C1 segment of cervical spinal cord (tissue), 14 donors: ENCODE results near the gene PARP8.
"Not testable (repeated sequence)": the region's sequence is repeated elsewhere in the genome, so short reads cannot be mapped to it uniquely, and the experiment has no call there.

ENCODE experiments used
- DNase-seq, 14 donors: peaks; one replicate each; lab custom pipeline; 2025; lab: John Stamatoyannopoulos, UW

The PARP8 gene

DNA sequence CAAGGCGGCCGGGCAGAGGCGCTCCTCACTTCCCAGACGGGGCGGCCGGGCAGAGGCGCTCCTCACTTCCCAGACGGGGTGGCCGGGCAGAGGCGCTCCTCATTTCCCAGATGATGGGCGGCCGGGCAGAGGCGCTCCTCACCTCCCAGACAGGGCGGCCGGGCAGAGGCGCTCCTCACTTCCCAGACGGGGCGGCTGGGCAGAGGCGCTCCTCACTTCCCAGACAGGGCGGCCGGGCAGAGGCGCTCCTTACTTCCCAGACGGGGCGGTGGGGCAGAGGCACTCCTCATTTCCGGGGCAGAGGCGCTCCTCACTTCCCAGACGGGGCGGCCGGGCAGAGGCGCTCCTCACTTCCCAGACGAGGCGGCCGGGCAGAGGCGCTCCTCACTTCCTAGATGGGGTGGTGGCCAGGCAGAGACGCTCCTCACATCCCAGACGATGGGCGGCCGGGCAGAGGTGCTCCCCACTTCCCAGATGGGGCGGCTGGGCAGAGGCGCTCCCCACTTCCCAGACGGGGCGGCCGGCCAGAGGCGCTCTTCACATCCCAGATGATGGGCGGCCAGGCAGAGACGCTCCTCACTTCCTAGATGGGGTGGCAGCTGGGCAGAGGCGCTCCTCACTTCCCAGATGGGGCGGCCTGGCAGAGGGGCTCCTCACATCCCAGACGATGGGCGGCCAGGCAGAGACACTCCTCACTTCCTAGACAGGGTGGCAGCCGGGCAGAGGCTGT lies 108.2 kb downstream of the PARP8 start:
- DNase-seq, result not testable (repeated sequence)

GRCh38 chr5:50786073-50786472 lies 119.6 kb downstream of the PARP8 start:
- DNase-seq, result no peak

DNA sequence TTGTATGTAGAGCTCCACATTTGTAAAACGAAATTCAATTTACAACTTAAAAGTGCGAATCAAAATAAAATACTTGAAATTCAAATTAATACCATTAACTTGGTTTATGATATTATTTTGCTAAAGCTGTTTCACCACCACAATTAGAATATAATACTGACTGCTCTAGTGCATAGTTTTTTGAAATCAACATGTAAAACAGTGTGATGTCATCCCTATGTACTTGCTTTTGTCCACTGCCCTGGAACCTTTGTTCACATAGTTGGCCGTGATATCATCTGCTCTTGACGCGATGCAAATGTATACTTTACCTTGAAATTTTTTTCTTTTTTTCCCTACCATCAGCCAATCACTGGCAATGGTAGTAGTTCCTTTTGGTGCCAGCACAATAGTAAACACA lies 125.4 kb downstream of the PARP8 start:
- no peak for DNase-seq

DNA sequence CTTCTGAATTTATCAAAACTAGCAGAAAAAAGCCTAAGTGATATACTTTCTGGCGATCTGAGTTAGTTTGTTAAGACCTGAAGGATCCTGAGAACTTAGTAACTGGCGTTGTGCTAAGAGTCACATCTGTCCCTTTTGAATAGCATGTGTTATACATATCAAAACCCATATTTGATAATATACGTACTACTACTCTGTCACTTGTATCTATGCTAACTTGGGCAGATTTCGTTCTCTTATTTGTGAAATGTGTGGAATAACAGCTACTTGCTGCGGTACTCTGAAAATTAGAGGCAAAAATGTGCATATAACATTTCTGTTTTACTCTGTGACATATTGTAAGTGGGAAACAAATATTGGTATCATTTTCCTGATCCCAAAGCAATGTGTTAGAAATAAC lies 126.4 kb downstream of the PARP8 start:
- DNase-seq, result no peak

GRCh38 chr5:50794812-50795211 lies 128.4 kb downstream of the PARP8 start:
- DNase-seq, result no peak

- no peak for DNase-seq
These were observed 131.6 kb downstream of the PARP8 start for GRCh38 chr5:50798002-50798401.

GRCh38 chr5:50799596-50799995 lies 133.2 kb downstream of the PARP8 start:
- DNase-seq, result no peak

GRCh38 chr5:50800410-50800809 lies 134.0 kb downstream of the PARP8 start:
- no peak for DNase-seq

GRCh38 chr5:50807661-50808060 lies 141.2 kb downstream of the PARP8 start:
- DNase-seq, result no peak

GRCh38 chr5:50808406-50808805 lies 142.0 kb downstream of the PARP8 start:
- no peak for DNase-seq

- DNase-seq, result not testable (repeated sequence)
These were observed 145.3 kb downstream of the PARP8 start for GRCh38 chr5:50811746-50812145.

GRCh38 chr5:50813691-50814090 lies 147.3 kb downstream of the PARP8 start:
- no peak for DNase-seq

- DNase-seq, result no peak
These were observed 148.1 kb downstream of the PARP8 start for GRCh38 chr5:50814556-50814955.

DNA sequence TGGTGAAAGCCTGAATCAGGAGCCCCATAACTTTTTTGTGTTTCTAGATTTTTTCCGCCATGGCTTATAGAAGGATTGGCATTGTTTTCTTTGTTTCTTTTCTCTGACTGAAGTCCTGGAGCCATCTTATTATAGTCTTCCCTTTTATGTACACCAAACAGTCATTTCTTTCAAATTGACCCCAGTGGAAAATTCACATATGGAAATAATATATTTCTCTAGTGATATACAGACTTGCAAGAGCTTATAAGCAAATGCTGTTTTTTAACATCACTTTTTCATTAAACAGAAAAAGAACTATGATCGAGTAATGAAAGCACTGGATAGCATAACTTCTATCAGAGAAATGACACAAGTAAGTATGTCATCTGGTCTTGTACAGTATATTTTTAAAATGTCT lies 155.6 kb downstream of the PARP8 start:
- no peak for DNase-seq

DNA sequence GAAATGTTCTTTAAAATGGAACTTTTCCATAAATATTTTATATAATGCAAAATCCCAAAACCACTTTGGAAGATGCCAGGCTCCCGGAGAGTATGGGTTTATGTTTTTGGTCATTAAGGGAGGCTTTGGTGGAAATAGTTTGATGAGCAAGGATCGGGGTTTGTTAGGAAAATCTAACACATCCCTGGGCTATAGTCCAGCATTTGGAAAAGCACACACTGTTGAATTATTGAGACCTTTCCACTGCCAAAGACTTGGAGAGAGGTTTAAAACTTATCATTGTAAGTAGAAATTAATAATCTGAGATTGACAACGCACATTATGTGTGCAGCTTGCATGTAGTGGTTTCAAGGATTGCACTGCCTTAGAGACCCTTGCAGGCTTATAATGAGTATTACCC lies 156.3 kb downstream of the PARP8 start:
- DNase-seq, result no peak

- no peak for DNase-seq
These were observed 157.1 kb downstream of the PARP8 start for GRCh38 chr5:50823568-50823967.

GRCh38 chr5:50824109-50824508 lies 157.7 kb downstream of the PARP8 start:
- DNase-seq, result no peak

GRCh38 chr5:50827516-50828247 lies 161.2 kb downstream of the PARP8 start:
- DNase-seq, result no peak

GRCh38 chr5:50829023-50829422 lies 162.6 kb downstream of the PARP8 start:
- DNase-seq, result no peak

GRCh38 chr5:50832657-50833284 lies 166.3 kb downstream of the PARP8 start:
- DNase-seq, result no peak

DNA sequence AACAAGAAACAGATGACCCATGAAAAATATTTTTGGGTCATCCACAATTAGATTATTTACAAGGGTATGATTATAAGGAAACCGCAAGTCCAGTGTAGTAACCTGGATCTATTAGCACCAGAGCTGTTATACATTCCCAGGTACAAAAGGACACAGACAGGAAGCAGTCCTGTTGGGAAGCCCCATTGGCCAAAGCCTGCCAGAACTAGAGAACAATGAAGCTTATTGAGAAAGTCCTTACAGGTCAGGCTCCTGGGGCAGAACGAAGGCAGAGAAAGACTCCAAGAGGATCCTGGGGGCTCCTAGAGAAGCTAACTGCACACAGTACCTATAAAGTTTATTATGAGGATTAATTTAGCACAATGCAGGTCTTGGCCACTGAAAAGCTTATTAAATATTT lies 169.9 kb downstream of the PARP8 start:
- DNase-seq, result no peak

- DNase-seq, result no peak
These were observed 173.0 kb downstream of the PARP8 start for GRCh38 chr5:50839472-50839871.

DNA sequence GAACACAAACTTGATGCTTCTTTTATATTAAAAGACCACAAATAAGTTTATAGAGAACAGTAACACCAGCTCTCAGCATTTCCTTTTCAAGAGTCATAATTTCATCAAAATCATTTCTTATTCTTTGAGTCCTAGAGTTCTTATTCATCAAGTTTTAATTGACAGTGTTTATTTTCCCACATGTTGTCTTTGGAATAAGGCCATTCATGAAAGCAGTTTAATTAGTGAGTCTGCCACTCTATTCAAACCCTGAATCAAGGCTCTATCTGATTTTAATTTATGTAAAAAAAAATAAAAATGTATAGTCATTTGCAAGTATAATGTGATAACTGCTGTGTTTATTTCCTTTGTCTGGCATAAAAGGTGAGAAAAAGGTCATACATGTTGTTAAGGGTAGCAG lies 176.7 kb downstream of the PARP8 start:
- no peak for DNase-seq
